ENCODE data around the gene SRD5A3. TPM values are rescaled to one million over a fixed set of nuclear protein-coding genes. Genes with fewer than 3 reads are reported as not detected.

Gene SRD5A3
- polyA plus RNA-seq (2013), result 27.3 TPM

- Histone ChIP-seq H3K36me3 (ENCODE audit: control insufficient read depth in 4 of 4, insufficient read depth in 4 of 4, low read length in 3 of 4) (no peaks in the 10 kb centered on the region), H3K27me3 (replicated peaks in 2 of 5; ENCODE audit: control insufficient read depth in 4 of 5, insufficient read depth in 5 of 5, low read length in 4 of 5) (no peaks in the 10 kb centered on the region), H3K4me1 (ENCODE audit: control extremely low read depth in 1 of 4, control insufficient read depth in 4 of 4, insufficient read depth in 4 of 4, low read length in 3 of 4) (peaks cover 0 to 28% (median 23%) of the 10 kb centered on the region in 4 experiments), H3K27ac (ENCODE audit: insufficient read depth in 1 of 2, low read depth in 1 of 2, low read length in 2 of 2, poor library complexity in 1 of 2, severe bottlenecking in 2 of 2) (peak within 1 kb of the TSS; percentile 58 to 87), H3K4me3 (ENCODE audit: control insufficient read depth in 1 of 7, extremely low read depth in 1 of 7, insufficient read depth in 4 of 7, low read depth in 2 of 7, low read length in 6 of 7) (peak within 1 kb of the TSS; percentile 70 to 93 (median 77)), H3K9me3 (ENCODE audit: control extremely low read depth in 1 of 5, control insufficient read depth in 4 of 5, insufficient read depth in 2 of 5, low read depth in 1 of 5, low read length in 4 of 5) (no peaks in the 10 kb centered on the region)
- CTCF ChIA-PET, result interaction anchor here (0.7 to 3.6 kb wide), 25 partner anchors 10 to 556 kb away, joined by 3 to 22 read pairs (median 4); partner anchors contain the start of gene TMEM165
- POLR2A ChIA-PET, result interaction anchor here (0.6 to 0.7 kb wide), 2 partner anchors 10 to 58 kb away, joined by 3 read pairs; no protein-coding TSS in a partner anchor
- WGBS (ENCODE audit: insufficient coverage), result under 1% methylated on average over 91 of the region's 95 CpGs
- peak; percentile 75 to 83 (median 77) for DNase-seq
Measured at GRCh38 chr4:55345980-55346850, at the start of gene SRD5A3. SRD5A3 (plus strand) TSS chr4:55346242; CDS start chr4:55346337, 95 bp downstream.

- CTCF ChIA-PET, result no interaction called here
- no peak for DNase-seq
- Histone ChIP-seq H3K27me3 (replicated peaks in 2 of 5; ENCODE audit: control insufficient read depth in 4 of 5, insufficient read depth in 5 of 5, low read length in 4 of 5) (no peaks in the 10 kb centered on the region), H3K36me3 (ENCODE audit: control insufficient read depth in 4 of 4, insufficient read depth in 4 of 4, low read length in 3 of 4) (no peaks in the 10 kb centered on the region), H3K4me3 (ENCODE audit: control insufficient read depth in 1 of 7, extremely low read depth in 1 of 7, insufficient read depth in 4 of 7, low read depth in 2 of 7, low read length in 6 of 7) (no peak overlapping the region), H3K27ac (ENCODE audit: insufficient read depth in 1 of 2, low read depth in 1 of 2, low read length in 2 of 2, poor library complexity in 1 of 2, severe bottlenecking in 2 of 2) (no peak overlapping the region), H3K9me3 (ENCODE audit: control extremely low read depth in 1 of 5, control insufficient read depth in 4 of 5, insufficient read depth in 2 of 5, low read depth in 1 of 5, low read length in 4 of 5) (no peaks in the 10 kb centered on the region), H3K4me1 (ENCODE audit: control extremely low read depth in 1 of 4, control insufficient read depth in 4 of 4, insufficient read depth in 4 of 4, low read length in 3 of 4) (no peaks in the 10 kb centered on the region)
- WGBS (ENCODE audit: insufficient coverage), result 97% methylated on average over 9 of the region's 9 CpGs
- POLR2A ChIA-PET, result no interaction called here
Measured at GRCh38 chr4:55297346-55297745, 48.7 kb upstream of the SRD5A3 start.

- ChIA-PET CTCF (interaction anchor here (0.7 to 0.9 kb wide), 2 partner anchors 9 to 761 kb away, joined by 3 read pairs; no protein-coding TSS in a partner anchor), POLR2A (no interaction called here)
- no peaks in the 10 kb centered on the region for H3K9me3 ChIP-seq (ENCODE audit: control extremely low read depth in 1 of 5, control insufficient read depth in 4 of 5, insufficient read depth in 2 of 5, low read depth in 1 of 5, low read length in 4 of 5)
- H3K27ac ChIP-seq (ENCODE audit: insufficient read depth in 1 of 2, low read depth in 1 of 2, low read length in 2 of 2, poor library complexity in 1 of 2, severe bottlenecking in 2 of 2), result no peak overlapping the region
- WGBS (ENCODE audit: insufficient coverage), result 90% methylated on average over 2 of the region's 3 CpGs
- no peak overlapping the region for H3K4me3 ChIP-seq (ENCODE audit: control insufficient read depth in 1 of 7, extremely low read depth in 1 of 7, insufficient read depth in 4 of 7, low read depth in 2 of 7, low read length in 6 of 7)
- peaks cover 0 to 8% (median 2%) of the 10 kb centered on the region in 4 experiments for H3K4me1 ChIP-seq (ENCODE audit: control extremely low read depth in 1 of 4, control insufficient read depth in 4 of 4, insufficient read depth in 4 of 4, low read length in 3 of 4)
- no peaks in the 10 kb centered on the region for H3K27me3 ChIP-seq (replicated peaks in 2 of 5; ENCODE audit: control insufficient read depth in 4 of 5, insufficient read depth in 5 of 5, low read length in 4 of 5)
- no peak for DNase-seq
- no peaks in the 10 kb centered on the region for H3K36me3 ChIP-seq (ENCODE audit: control insufficient read depth in 4 of 4, insufficient read depth in 4 of 4, low read length in 3 of 4)
Measured at GRCh38 chr4:55303760-55304165, 42.3 kb upstream of the SRD5A3 start.

- POLR2A ChIA-PET, result no interaction called here
- DNase-seq, result no peak
- Histone ChIP-seq H3K36me3 (ENCODE audit: control insufficient read depth in 4 of 4, insufficient read depth in 4 of 4, low read length in 3 of 4) (no peaks in the 10 kb centered on the region), H3K4me3 (ENCODE audit: control insufficient read depth in 1 of 7, extremely low read depth in 1 of 7, insufficient read depth in 4 of 7, low read depth in 2 of 7, low read length in 6 of 7) (no peak overlapping the region), H3K27me3 (replicated peaks in 2 of 5; ENCODE audit: control insufficient read depth in 4 of 5, insufficient read depth in 5 of 5, low read length in 4 of 5) (no peaks in the 10 kb centered on the region), H3K27ac (ENCODE audit: insufficient read depth in 1 of 2, low read depth in 1 of 2, low read length in 2 of 2, poor library complexity in 1 of 2, severe bottlenecking in 2 of 2) (no peak overlapping the region), H3K9me3 (ENCODE audit: control extremely low read depth in 1 of 5, control insufficient read depth in 4 of 5, insufficient read depth in 2 of 5, low read depth in 1 of 5, low read length in 4 of 5) (no peaks in the 10 kb centered on the region), H3K4me1 (ENCODE audit: control extremely low read depth in 1 of 4, control insufficient read depth in 4 of 4, insufficient read depth in 4 of 4, low read length in 3 of 4) (peaks cover 0 to 8% (median 2%) of the 10 kb centered on the region in 4 experiments)
- 100% methylated on average over 1 of the region's 3 CpGs for WGBS (ENCODE audit: insufficient coverage)
- CTCF ChIA-PET, result interaction anchor here (0.7 to 0.9 kb wide), 2 partner anchors 9 to 761 kb away, joined by 3 read pairs; no protein-coding TSS in a partner anchor
Measured at GRCh38 chr4:55304303-55304702, 41.7 kb upstream of the SRD5A3 start.

- no peak overlapping the region for H3K27ac ChIP-seq (ENCODE audit: insufficient read depth in 1 of 2, low read depth in 1 of 2, low read length in 2 of 2, poor library complexity in 1 of 2, severe bottlenecking in 2 of 2)
- ChIA-PET POLR2A (no interaction called here), CTCF (interaction anchor here (0.9 to 5.1 kb wide), 4 partner anchors 9 to 336 kb away, joined by 3 to 19 read pairs (median 3); partner anchors contain the start of gene SRD5A3)
- DNase-seq, result no peak
- H3K4me3 ChIP-seq (ENCODE audit: control insufficient read depth in 1 of 7, extremely low read depth in 1 of 7, insufficient read depth in 4 of 7, low read depth in 2 of 7, low read length in 6 of 7), result no peak overlapping the region
- WGBS (ENCODE audit: insufficient coverage), result no CpG with 5 or more reads among the region's 2 CpGs
- no peaks in the 10 kb centered on the region for H3K27me3 ChIP-seq (replicated peaks in 2 of 5; ENCODE audit: control insufficient read depth in 4 of 5, insufficient read depth in 5 of 5, low read length in 4 of 5)
- H3K4me1 ChIP-seq (ENCODE audit: control extremely low read depth in 1 of 4, control insufficient read depth in 4 of 4, insufficient read depth in 4 of 4, low read length in 3 of 4), result peaks cover 0 to 8% (median 2%) of the 10 kb centered on the region in 4 experiments
- no peaks in the 10 kb centered on the region for H3K36me3 ChIP-seq (ENCODE audit: control insufficient read depth in 4 of 4, insufficient read depth in 4 of 4, low read length in 3 of 4)
- peaks cover 0 to 2% (median 0%) of the 10 kb centered on the region in 5 experiments for H3K9me3 ChIP-seq (ENCODE audit: control extremely low read depth in 1 of 5, control insufficient read depth in 4 of 5, insufficient read depth in 2 of 5, low read depth in 1 of 5, low read length in 4 of 5)
Measured at GRCh38 chr4:55308071-55308470, 38.0 kb upstream of the SRD5A3 start.

- peaks cover 0 to 2% (median 0%) of the 10 kb centered on the region in 5 experiments for H3K9me3 ChIP-seq (ENCODE audit: control extremely low read depth in 1 of 5, control insufficient read depth in 4 of 5, insufficient read depth in 2 of 5, low read depth in 1 of 5, low read length in 4 of 5)
- DNase-seq, result no peak
Measured at GRCh38 chr4:55311792-55312488, 34.1 kb upstream of the SRD5A3 start.

More at GRCh38 chr4:55311792-55312488, 34.1 kb upstream of the SRD5A3 start:
- Histone ChIP-seq H3K4me3 (ENCODE audit: control insufficient read depth in 1 of 7, extremely low read depth in 1 of 7, insufficient read depth in 4 of 7, low read depth in 2 of 7, low read length in 6 of 7) (no peak overlapping the region), H3K36me3 (ENCODE audit: control insufficient read depth in 4 of 4, insufficient read depth in 4 of 4, low read length in 3 of 4) (no peaks in the 10 kb centered on the region), H3K4me1 (ENCODE audit: control extremely low read depth in 1 of 4, control insufficient read depth in 4 of 4, insufficient read depth in 4 of 4, low read length in 3 of 4) (no peaks in the 10 kb centered on the region), H3K27me3 (replicated peaks in 2 of 5; ENCODE audit: control insufficient read depth in 4 of 5, insufficient read depth in 5 of 5, low read length in 4 of 5) (no peaks in the 10 kb centered on the region), H3K27ac (ENCODE audit: insufficient read depth in 1 of 2, low read depth in 1 of 2, low read length in 2 of 2, poor library complexity in 1 of 2, severe bottlenecking in 2 of 2) (no peak overlapping the region)
- CTCF ChIA-PET, result interaction anchor here (0.7 to 5.3 kb wide), 12 partner anchors 10 to 422 kb away, joined by 3 to 40 read pairs (median 4); partner anchors contain the start of gene SRD5A3
- WGBS (ENCODE audit: insufficient coverage), result 92% methylated on average over 2 of the region's 5 CpGs
- POLR2A ChIA-PET, result no interaction called here

Data from common myeloid progenitor, CD34-positive (primary cell).